ENCODE results near the gene ZNF700.
"Not testable (repeated sequence)": the region's sequence is repeated elsewhere in the genome, so short reads cannot be mapped to it uniquely, and the experiment has no call there.

Gene ZNF700

GRCh38 chr19:11924886-11925650 is at the start of gene ZNF700:
ZNF700 (plus strand) TSS chr19:11925107; CDS start chr19:11925211, 104 bp downstream.
- DNase-seq = peak; percentile 69 to 84

DNA sequence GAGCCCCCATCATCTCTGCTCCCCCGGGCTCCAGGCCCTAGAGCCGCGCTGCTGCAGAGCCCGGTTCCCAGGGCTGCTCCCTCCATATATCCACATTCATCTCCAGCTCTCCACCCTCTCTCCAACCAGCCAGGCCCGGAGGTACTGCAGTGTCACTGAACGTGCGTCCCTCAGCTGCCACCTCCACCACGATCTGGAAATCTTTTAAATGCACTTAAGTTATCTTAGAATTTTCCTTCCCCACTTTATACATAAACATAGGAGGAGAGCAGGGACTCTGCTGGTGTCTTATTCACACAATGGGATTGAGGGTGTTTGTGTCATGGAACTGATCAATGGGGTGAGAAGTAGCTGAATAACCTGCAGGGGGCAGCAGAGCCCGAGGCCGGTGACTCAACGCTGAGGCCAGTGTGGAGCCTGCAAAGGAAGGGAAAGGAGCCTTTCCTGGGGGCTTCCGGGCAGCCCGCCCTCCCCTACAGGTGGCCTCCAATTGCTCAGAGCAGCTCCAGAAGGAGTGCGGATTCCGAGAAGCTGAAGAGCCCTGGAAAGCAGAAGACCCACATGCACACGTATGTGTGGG is 45.1 kb upstream of the ZNF700 start:
- peak in 1 of 2 experiments; percentile 0 for DNase-seq

DNA sequence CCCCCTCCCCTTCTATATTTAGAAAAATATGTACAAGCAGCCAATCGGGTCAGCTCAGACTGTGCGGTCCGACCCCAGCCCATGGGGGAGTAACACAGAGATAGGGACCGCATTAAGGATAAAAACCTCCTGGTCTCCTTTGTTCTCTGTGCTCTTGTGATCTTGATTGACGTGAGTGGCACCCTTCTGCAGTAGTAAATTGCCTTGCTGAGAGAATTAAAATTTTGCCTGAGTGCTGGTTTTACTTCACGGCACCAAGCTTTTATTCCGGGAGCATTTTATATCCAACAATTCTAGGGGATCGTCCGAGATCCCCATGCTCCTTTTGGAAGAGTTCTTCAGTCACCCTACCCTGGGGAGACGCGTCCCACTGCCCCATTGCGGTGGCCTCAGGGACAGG is 44.3 kb upstream of the ZNF700 start:
- DNase-seq = no peak

DNA sequence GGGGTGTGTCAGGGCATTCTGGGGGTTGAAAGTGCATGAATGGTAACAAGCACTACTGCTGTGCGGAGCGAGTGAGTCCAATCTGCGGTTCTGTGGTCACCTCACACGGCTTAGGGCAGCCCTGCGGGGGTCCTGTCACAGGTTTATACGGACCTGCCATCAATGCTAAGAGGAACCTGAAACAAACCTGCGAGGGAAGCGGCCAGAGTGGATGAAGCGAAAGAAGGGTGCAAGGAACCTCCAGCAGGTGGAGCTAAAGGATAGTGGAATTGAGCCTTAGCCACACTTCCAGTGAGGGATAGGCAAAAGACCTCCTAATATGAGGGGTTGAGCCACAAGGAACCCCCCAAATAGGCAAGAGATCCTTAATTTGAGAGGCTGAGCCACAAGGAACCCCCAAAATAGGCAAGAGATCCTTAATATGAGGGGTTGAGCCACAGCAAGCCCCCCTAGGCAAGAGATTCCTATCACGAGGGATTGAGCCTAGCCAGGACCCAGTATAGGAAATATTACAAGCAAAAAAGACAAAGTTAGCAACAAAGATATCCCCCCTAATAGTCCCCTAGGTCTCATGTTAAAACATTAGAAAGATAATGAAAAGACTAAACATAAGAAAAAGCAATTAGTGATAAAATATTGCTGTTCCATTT is 43.6 kb upstream of the ZNF700 start:
- peak in 1 of 2 experiments; percentile 2 for DNase-seq

GRCh38 chr19:11882606-11883005 is 42.3 kb upstream of the ZNF700 start:
- DNase-seq = no peak

DNA sequence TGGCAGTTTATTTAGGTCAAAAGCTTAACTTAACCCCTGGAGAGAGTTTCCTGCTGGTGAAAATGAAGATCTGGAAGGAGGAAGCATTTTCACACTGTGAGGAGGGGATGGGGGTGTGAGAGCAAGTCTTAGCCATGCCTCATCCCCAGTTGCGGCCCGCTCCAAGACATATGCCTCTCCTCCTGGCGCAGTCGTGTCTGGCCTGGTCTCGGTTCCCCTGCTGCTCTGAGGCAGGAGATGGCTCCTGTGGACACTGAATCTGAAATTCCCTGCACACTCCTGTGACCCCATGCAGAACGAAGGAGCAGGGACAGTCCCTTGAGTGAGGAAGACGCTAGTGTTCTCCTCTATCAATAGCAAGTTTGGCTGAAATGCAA is 37.7 kb upstream of the ZNF700 start:
- DNase-seq = no peak

DNA sequence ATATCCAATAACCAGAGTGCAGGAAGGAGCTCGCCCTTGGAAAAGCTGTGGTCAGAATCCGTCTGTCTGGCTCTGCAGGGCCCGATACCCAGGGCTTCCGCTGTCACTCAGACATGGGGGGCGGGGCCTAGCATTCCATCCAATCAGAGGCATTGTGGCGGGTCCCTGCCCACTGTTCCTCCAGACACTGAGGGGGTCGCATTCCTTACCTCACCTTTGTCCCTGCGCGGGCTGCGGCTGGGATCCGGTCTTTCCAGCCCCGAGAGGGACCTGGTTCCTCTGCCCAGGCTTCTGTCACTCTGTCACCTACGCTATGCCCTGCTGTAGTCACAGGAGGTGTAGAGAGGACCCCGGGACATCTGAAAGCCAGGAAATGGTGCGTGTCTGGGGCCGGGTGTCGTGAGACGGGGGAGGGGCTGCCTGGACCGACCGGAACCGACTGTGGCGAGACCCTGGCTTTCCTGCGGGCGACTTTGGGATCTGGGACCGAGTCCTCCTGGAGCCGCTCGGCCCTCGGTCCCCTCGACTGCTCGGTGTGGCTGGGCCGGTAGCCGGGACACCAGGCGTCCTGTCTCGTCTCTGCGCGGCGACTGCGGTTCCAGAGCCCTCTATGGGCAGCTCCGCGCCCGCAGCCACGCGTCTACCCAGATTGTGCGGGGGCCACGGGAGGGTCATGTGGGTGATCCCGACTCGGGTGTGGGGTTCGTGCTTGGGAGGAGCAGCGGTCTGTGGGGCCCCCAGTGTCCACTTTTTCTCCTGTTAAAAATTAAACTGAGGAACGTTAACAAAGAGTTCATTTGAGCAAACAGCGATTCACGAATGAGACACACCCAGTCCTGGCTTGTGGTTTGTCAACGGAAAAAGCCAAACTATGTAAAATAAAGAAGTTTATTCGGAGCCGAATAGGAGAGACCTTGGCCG is 37.0 kb upstream of the ZNF700 start, which contains the start of gene ZNF69:
Gene ZNF69, plus strand, starts transcription at position 172 of the 921 bp plus-strand sequence. Its CDS starts 142 bp downstream, at position 314.
- peak in 1 of 2 experiments; percentile 48 for DNase-seq

DNA sequence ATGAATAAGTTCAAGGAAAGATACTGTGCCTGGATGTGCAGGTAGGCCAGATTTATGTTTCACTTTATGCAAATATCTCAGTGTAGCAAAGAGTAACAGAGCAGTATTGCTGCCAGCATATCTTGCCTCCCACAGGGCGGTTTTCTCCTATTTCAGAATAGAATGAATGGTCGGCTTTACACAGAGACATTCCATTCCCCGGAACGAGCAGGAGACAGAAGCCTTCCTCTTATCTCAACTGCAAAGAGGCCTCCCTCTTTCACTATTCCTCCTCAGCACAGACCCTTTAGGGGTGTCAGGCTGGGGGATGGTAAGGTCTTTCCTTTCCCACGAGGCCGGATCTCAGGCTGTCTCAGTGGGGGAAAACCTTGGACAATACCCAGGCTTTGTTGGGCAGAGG is 35.0 kb upstream of the ZNF700 start:
- not testable (repeated sequence) for DNase-seq

DNA sequence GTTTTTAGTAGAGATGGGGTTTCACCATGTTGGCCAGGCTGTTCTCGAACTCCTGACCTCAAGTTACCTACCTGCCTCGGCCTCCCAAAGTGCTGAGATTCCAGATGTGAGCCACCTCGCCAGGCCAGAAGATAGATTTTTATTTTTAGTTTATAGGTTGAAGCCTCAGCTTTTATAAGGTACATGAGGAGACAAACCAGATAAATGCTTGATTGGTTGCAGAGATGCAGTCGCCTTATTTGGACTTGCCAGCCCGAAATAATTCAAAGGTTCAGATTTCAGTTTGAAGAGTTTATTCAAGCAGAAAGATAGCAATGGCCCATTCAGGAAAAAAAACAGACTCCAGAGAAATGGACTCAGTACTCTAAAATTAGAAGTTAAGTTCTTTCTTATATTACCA is 34.3 kb upstream of the ZNF700 start:
- DNase-seq = no peak

GRCh38 chr19:11894851-11895250 is 30.1 kb upstream of the ZNF700 start:
- no peak for DNase-seq

DNA sequence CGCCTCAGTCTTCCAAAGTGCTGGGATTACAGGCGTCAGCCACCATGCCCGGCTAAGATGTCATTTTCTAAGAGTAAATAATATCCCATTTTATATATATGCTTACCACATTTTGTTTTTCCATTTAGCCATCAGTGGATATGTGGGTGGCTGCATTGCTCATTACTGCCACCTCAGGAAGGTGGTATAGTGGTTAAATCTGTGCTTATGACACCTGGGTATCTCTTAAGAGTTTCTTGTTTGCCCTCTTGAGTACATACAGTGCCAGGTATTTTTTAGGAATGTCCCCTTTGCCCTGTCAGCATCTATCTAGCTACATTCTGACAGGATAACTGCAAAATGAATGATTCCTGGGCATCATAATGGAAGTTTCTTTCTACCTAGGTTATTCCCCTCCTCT is 22.7 kb upstream of the ZNF700 start:
- DNase-seq = no peak

DNA sequence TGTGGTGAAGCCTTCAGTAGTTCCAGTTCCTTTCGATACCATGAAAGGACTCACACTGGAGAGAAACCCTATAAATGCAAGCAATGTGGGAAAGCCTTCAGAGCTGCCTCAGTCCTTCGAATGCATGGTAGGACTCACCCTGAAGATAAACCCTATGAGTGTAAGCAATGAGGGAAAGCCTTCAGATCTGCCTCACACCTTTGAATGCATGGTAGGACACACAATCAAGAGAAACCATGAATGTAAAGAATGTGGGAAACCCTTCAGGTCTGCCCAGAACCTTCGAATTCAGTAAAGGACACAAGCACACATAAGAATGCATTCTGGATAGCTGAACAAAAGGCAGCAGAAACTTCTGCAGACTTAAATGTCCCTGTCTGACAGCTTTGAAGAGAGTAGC is 19.0 kb upstream of the ZNF700 start:
- DNase-seq = no peak

DNA sequence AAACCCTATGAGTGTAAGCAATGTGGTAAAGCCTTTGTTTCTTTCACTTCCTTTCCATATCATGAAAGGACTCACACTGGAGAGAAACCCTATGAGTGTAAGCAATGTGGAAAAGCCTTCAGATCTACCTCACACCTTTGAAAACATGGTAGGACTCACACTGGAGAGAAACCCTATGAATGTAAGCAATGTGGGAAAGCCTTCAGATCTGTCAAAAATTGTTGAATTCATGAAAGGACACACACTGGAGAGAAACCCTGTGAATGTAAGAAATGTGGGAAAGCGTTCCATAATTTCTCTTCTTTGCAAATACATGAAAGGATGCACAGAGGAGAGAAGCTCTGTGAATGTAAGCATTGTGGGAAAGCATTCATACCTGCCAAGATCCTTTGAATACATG is 13.0 kb upstream of the ZNF700 start:
- not testable (repeated sequence) for DNase-seq

- DNase-seq = not testable (repeated sequence)
These were observed 10.4 kb upstream of the ZNF700 start for GRCh38 chr19:11914417-11915051.

DNA sequence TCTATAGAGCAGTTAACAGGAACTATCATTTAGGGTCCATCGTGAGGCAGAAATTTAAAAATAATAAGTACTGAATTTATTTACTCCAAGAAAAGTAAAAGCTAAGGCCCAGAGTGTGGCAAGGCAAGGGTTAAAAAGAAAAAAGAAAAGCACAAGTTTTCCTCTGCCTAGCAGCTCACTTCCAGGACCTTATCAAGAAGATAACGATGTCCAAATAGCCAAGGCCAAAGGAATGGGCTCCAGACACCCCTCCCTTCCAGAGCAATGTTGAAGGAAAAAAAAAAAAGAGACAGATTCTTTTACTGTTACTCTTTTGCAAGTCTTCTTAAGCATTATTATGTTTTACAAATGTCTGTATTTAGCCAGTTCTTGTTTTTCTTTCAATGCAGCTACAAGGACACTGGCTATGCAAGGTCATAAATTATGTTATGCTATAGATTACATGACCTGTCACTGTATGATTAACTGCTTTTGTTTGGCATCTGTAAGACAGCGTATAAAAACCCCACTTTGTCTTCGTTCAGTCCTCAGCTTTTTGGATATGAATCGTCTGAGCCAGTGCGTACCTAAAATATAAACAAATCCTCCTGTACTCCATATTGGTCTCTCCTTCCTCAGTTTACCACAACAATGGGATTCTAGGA is 2.9 kb upstream of the ZNF700 start:
- DNase-seq = no peak

GRCh38 chr19:11925651-11926187 is 812 bp downstream of the ZNF700 start:
- DNase-seq = not testable (repeated sequence)

DNA sequence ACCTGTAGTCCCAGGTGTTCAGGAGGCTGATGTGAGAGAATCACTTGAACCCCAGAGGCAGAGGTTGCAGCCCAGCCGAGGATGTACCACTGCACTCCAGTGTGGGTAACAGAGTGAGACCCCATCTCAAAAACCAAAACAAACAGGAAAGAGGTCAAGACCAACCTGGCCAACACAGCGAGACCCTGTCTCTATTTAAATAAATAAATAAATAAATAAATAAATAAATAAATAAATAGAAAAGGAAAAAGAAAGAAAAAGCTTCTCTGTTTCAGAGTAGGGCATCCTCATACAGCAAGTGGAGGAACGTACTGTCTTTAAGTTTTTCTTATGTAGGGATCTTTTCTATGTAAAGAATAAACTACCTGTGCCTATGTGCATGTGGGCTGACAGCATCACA is 2.3 kb downstream of the ZNF700 start:
- DNase-seq = no peak

DNA sequence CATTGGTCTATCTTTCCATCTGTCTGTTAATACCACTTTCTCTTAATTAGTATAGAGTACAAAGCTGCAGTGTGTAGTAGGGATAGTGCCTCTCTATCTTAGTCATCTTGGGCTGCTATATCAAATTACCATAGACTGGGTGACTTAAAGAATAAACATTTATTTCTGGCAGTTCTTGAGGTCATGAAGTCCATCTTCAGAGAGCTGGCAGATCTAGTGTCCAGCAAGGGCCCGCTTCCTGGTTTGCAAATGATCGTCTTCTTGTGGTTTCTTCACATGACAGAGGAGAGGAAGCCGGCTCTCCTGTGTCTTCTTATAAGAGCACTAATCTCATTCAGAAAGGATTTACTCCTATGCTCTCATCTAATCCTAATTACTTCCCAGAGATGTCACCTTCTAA is 6.1 kb downstream of the ZNF700 start:
- DNase-seq = no peak

GRCh38 chr19:11931513-11931912 is 6.6 kb downstream of the ZNF700 start:
- DNase-seq = no peak

DNA sequence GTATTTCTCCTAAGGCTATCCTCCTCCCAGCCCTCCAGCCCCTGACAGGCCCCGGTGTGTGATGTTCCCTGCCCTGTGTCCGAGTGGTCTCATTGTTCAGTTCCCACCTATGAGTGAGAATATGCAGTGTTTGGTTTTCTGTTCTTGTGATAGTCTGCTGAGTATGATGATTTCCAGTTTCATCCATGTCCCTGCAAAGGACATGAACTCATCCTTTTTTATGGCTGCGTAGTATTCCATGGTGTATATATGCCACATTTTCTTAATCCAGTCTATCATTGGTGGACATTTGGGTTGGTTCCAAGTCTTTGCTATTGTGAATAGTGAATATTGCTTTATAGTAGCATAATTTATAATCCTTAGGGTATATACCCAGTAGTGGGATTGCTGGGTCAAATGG is 10.9 kb downstream of the ZNF700 start:
- not testable (repeated sequence) for DNase-seq

DNA sequence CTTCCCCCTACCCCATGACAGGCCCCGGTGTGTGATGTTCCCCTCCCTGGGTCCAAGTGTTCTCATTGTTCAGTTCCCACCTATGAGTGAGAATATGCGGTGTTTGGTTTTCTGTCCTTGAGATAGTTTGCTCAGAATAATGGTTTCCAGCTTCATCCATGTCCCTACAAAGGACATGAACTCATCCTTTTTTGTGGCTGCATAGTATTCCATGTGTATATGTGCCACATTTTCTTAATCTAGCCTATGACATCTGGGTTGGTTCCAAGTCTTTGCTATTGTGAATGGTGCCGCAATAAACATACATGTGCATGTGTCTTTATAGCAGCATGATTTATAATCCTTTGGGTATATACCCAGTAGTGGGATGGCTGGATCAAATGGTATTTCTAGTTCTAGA is 13.5 kb downstream of the ZNF700 start:
- DNase-seq = not testable (repeated sequence)
